Stimulated activated memory B cell treated with anti-CD40 and anti-IgM and Interleukin-4, amounts not matched to agents 10 μg/mL and 1 μg/mL and 100 μg/mL, for 72 hours (primary cell): ENCODE measurements around the gene FOXN3.
A peak's percentile ranks its signal among the peaks of the same experiment; 100 is the strongest.

Experiments
- ATAC-seq: fragments of 150-1000 bp; cut with Tn5 transposase; 2 replicates; pipeline ENCODE4 v1.10.0; 2021
- H3K27ac Mint-ChIP-seq: one replicate; pipeline ENCODE4 v1.8.0; 2022; ENCODE audit warnings: mild to moderate bottlenecking, mixed read lengths
- H3K27me3 Mint-ChIP-seq: one replicate; pipeline ENCODE4 v1.8.0; 2022; ENCODE audit warnings: mixed read lengths
- H3K36me3 Mint-ChIP-seq: one replicate; pipeline ENCODE4 v1.8.0; 2022; ENCODE audit warnings: mixed read lengths
- H3K4me1 Mint-ChIP-seq: one replicate; pipeline ENCODE4 v1.8.0; 2022; ENCODE audit warnings: mixed read lengths
- H3K4me3 Mint-ChIP-seq: one replicate; pipeline ENCODE4 v1.8.0; 2022; ENCODE audit warnings: mild to moderate bottlenecking, moderate library complexity, mixed read lengths
- H3K9me3 Mint-ChIP-seq: one replicate; pipeline ENCODE4 v1.8.0; 2022; ENCODE audit warnings: mixed read lengths

Gene FOXN3

DNA sequence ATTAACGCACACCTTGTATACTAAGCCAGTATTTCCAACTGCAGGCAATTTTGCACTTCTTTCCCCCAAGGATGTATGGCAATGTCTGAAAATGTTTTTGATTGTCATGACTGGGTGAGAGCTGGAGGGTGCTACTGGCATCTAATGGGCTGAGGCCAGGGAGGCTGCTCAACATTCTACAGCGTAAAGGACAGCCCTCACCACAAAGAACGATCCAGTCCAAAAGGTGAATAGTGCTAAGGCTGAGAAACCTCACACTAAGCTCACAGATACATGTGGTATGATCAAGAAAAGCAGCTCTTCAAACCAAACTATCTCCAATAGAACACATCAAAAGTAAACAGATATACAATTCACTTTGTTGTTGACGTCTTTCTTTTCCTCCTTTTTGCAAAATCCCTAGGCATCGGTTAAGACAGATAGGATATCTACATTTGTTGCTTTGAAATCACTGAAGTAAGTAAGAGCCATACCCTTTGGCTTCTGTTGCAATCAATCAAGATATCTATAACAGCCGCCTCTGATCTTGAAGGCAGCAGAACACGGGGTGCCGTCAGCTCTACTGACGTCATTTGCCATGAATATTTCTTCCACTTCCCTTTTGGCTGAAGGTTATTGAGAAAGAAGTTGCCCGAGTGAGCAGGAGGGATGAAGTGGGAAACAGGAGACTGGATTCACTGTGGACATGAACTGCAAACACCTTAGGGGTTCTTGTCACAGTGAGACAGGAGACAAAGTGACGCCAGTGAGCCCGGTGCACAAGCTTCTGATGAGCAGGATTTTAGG is 218.3 kb downstream of the FOXN3 start:
- H3K36me3 Mint-ChIP-seq: peaks cover 46% of the 10 kb centered on the region
- no peaks in the 10 kb centered on the region for H3K9me3 Mint-ChIP-seq
- no peaks in the 10 kb centered on the region for H3K27me3 Mint-ChIP-seq
- ATAC-seq: no peak
- no peak overlapping the region for H3K4me3 Mint-ChIP-seq
- H3K4me1 Mint-ChIP-seq: peaks cover 52% of the 10 kb centered on the region
- peak overlapping the region; percentile 23 for H3K27ac Mint-ChIP-seq

GRCh38 chr14:89197623-89198022 is 219.4 kb downstream of the FOXN3 start:
- H3K9me3 Mint-ChIP-seq: no peaks in the 10 kb centered on the region
- peaks cover 46% of the 10 kb centered on the region for H3K36me3 Mint-ChIP-seq
- H3K27ac Mint-ChIP-seq: no peak overlapping the region
- H3K4me3 Mint-ChIP-seq: no peak overlapping the region
- no peaks in the 10 kb centered on the region for H3K27me3 Mint-ChIP-seq
- peaks cover 45% of the 10 kb centered on the region for H3K4me1 Mint-ChIP-seq
- ATAC-seq: no peak

GRCh38 chr14:89196545-89196944 is 220.5 kb downstream of the FOXN3 start:
- ATAC-seq: no peak
- Mint-ChIP-seq H3K4me1 (peaks cover 34% of the 10 kb centered on the region), H3K4me3 (no peak overlapping the region)

DNA sequence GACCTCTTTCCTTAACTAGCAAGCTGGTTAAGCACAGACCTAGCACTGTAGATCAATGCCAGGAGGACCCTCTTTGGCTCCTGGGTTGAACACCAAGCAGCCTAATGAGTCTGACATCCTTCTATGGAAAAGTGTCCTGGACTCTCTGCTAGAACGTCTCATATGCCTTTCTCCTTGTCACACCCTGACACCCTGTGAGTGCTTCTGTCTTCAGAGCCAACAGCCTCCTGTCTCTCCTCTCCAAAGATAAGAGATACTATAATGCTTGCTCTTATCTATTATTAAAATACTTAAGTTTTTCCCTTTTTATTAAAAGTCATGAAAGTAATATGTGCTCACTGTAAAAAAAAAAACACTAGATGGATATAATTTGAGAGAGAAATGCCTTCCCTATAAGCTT is 222.7 kb downstream of the FOXN3 start:
- Mint-ChIP-seq H3K4me1 (peaks cover 14% of the 10 kb centered on the region), H3K9me3 (no peaks in the 10 kb centered on the region), H3K27ac (no peak overlapping the region), H3K27me3 (no peaks in the 10 kb centered on the region), H3K4me3 (no peak overlapping the region), H3K36me3 (peaks cover 50% of the 10 kb centered on the region)
- no peak for ATAC-seq

More at GRCh38 chr14:89196545-89196944, 220.5 kb downstream of the FOXN3 start:
- Mint-ChIP-seq H3K9me3 (no peaks in the 10 kb centered on the region), H3K27ac (no peak overlapping the region), H3K27me3 (no peaks in the 10 kb centered on the region), H3K36me3 (peaks cover 46% of the 10 kb centered on the region)

GRCh38 chr14:89190765-89191513 is 226.1 kb downstream of the FOXN3 start:
- Mint-ChIP-seq H3K9me3 (no peaks in the 10 kb centered on the region), H3K27me3 (no peaks in the 10 kb centered on the region), H3K27ac (no peak overlapping the region), H3K4me3 (no peak overlapping the region), H3K4me1 (peaks cover 27% of the 10 kb centered on the region), H3K36me3 (peaks cover 50% of the 10 kb centered on the region)
- no peak for ATAC-seq

GRCh38 chr14:89188492-89188891 is 228.5 kb downstream of the FOXN3 start:
- H3K4me1 Mint-ChIP-seq: peaks cover 24% of the 10 kb centered on the region
- no peaks in the 10 kb centered on the region for H3K27me3 Mint-ChIP-seq
- ATAC-seq: no peak
- no peak overlapping the region for H3K4me3 Mint-ChIP-seq
- no peaks in the 10 kb centered on the region for H3K9me3 Mint-ChIP-seq
- H3K36me3 Mint-ChIP-seq: peaks cover 52% of the 10 kb centered on the region
- peak overlapping the region; percentile 89 for H3K27ac Mint-ChIP-seq

DNA sequence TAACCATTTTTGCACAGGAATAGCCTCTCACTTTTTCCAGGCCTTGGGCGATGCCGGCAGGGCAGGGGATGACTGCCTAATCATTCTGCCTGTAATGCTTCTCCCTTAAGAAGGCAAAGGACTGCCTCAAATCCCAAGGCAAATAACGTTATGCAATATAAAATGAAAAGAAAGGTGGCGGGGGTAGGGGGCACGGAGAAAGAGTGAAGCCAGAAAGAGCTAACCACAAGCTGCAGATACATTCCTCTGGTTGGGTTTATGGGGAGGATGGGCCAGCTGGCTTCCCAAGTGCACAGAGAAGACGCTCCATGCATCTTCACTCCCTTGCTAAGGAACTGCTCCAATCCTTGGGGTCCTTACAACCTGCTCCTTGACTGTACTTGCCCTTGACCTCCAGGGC is 229.5 kb downstream of the FOXN3 start:
- H3K4me3 Mint-ChIP-seq: peak overlapping the region; percentile 61
- no peaks in the 10 kb centered on the region for H3K27me3 Mint-ChIP-seq
- H3K9me3 Mint-ChIP-seq: no peaks in the 10 kb centered on the region
- peaks cover 62% of the 10 kb centered on the region for H3K36me3 Mint-ChIP-seq
- peak overlapping the region; percentile 89 for H3K27ac Mint-ChIP-seq
- peaks cover 24% of the 10 kb centered on the region for H3K4me1 Mint-ChIP-seq
- ATAC-seq: no peak

DNA sequence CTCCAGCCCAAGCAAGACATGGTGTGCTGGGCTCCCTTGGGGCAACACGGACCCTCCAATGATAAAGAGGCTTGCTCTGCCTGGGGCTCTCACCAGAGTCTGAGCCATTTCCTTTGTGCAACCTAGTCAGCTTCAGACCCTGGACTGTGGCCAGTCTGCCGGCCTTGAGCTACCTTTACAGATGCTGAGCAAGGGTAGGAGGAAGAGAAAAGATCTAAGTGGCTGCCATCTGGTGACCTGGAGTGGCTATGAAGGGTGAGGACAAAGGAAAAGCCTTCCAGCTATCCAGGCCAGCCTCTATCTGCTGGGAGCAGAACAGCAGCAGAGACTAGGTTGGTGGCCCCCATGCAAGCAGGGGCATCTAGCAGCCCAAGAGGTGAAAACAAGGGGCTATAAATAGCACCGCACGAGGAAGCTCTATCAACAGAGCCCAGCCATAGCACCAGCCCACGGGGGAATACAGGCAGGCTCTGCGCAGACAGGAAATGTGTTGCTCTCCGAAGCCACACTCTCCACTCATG is 230.1 kb downstream of the FOXN3 start:
- Mint-ChIP-seq H3K4me3 (peak overlapping the region; percentile 61), H3K36me3 (peaks cover 62% of the 10 kb centered on the region), H3K27me3 (no peaks in the 10 kb centered on the region), H3K9me3 (no peaks in the 10 kb centered on the region), H3K4me1 (peaks cover 24% of the 10 kb centered on the region), H3K27ac (peak overlapping the region; percentile 89)
- peak; percentile 90 for ATAC-seq

DNA sequence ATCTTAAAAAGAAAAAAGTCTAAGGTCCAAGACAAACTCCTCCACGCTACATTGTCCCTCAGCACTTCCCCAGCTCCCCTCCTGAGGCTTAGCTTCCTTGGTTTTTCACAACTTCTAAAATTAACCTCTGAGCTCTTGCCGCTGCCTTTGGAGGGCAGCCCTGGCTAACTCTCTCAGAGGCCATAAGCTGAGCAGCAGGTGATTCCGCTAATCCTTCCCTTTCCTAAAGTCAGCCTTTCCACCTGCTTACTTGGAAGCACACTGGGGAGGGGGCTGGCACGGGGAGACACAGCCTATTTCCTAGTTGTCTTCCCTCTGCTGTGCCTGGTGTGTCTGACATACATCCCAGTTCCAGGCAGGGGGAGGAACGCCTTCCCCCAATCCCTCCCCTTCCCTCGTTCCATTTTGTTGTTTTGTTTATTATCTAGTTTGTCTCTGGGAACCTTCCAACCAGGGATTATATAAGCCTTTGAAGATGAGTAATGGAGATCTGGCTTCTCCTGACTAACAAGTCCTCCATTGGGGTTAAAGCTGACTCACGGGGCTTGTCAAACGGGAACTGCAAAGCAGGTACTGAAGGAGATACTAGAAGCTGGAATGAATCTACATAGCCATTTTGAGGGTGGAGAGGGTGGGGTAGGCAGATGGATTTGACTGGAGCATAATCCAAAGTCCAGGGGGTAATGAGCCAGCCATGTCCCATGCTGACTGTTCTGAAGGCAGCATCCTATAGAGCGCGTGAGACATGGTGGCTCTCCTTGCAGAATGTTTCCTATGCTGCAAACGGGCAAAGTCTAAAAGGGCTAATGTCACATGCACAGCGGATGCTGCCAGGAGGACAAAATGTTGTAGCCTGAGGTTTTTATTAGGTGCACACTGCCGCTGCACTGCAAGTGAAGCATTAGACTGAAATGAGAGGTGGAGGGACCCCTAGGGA is 230.8 kb downstream of the FOXN3 start:
- Mint-ChIP-seq H3K4me1 (peaks cover 24% of the 10 kb centered on the region), H3K27me3 (no peaks in the 10 kb centered on the region), H3K36me3 (peaks cover 62% of the 10 kb centered on the region), H3K9me3 (no peaks in the 10 kb centered on the region), H3K4me3 (peak overlapping the region; percentile 61), H3K27ac (peak overlapping the region; percentile 89)
- ATAC-seq: no peak

DNA sequence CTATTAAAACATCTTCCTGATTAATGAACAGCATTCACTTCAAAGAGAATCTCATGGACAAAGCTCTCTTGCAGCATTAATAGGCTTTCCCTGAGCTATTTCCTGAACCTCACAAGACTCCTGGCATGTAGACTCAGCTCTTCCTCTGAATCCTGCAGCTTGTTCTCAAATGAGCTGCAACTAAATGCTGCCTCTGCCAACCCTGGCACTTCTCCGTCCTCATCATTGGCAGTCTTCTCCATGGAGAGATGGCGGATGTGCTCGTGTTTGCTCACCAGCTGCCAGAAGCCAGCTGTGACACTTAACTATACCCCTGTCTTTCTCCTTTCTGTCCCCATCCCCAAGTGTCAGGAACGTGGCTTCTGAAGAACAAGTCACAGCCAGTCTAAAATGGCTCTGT is 232.1 kb downstream of the FOXN3 start:
- no peak for ATAC-seq
- Mint-ChIP-seq H3K4me1 (peaks cover 30% of the 10 kb centered on the region), H3K27me3 (no peaks in the 10 kb centered on the region), H3K27ac (no peak overlapping the region), H3K36me3 (peaks cover 65% of the 10 kb centered on the region), H3K9me3 (no peaks in the 10 kb centered on the region), H3K4me3 (no peak overlapping the region)

- Mint-ChIP-seq H3K36me3 (peaks cover 48% of the 10 kb centered on the region), H3K9me3 (no peaks in the 10 kb centered on the region)
Observed at GRCh38 chr14:89182326-89182725, 234.7 kb downstream of the FOXN3 start.

DNA sequence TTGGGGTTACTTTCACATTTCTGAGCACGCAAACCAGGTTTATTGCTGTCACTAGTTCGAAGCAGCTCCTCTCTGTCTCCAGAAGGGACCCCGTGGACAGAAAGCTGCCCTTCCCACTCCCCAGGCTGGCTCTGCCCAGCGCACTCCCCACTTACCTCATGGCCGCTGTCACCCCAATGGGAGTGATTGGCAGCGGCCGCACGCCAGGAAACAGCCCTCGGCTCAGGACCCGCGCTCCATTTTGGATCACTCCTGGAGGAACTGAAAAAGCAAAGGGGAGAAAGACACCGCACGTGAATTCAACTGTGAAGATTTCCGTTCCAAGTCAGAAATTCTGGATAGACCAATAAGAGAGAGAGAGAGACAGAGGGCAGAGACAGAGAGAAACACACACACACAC is 236.5 kb downstream of the FOXN3 start:
- H3K27ac Mint-ChIP-seq: peak overlapping the region; percentile 50
- no peaks in the 10 kb centered on the region for H3K9me3 Mint-ChIP-seq
- peaks cover 36% of the 10 kb centered on the region for H3K36me3 Mint-ChIP-seq
- no peak overlapping the region for H3K4me3 Mint-ChIP-seq
- H3K4me1 Mint-ChIP-seq: peaks cover 19% of the 10 kb centered on the region
- no peak for ATAC-seq
- no peaks in the 10 kb centered on the region for H3K27me3 Mint-ChIP-seq

More at GRCh38 chr14:89182326-89182725, 234.7 kb downstream of the FOXN3 start:
- peak overlapping the region; percentile 5 for H3K27ac Mint-ChIP-seq
- no peaks in the 10 kb centered on the region for H3K27me3 Mint-ChIP-seq
- ATAC-seq: no peak
- no peak overlapping the region for H3K4me3 Mint-ChIP-seq
- H3K4me1 Mint-ChIP-seq: peaks cover 29% of the 10 kb centered on the region

- Mint-ChIP-seq H3K4me3 (no peak overlapping the region), H3K4me1 (peaks cover 19% of the 10 kb centered on the region), H3K27ac (peak overlapping the region; percentile 2), H3K36me3 (peaks cover 33% of the 10 kb centered on the region), H3K27me3 (no peaks in the 10 kb centered on the region), H3K9me3 (no peaks in the 10 kb centered on the region)
- no peak for ATAC-seq
Observed at GRCh38 chr14:89179891-89180404, 237.1 kb downstream of the FOXN3 start.

GRCh38 chr14:89178800-89179535 is 238.1 kb downstream of the FOXN3 start:
- Mint-ChIP-seq H3K4me1 (peaks cover 19% of the 10 kb centered on the region), H3K27ac (peak overlapping the region; percentile 78), H3K9me3 (no peaks in the 10 kb centered on the region), H3K4me3 (no peak overlapping the region), H3K36me3 (peaks cover 34% of the 10 kb centered on the region), H3K27me3 (no peaks in the 10 kb centered on the region)
- no peak for ATAC-seq
